Smooth muscle cell of the brain vasculature (primary cell): ENCODE results near the gene TMEM44.
A peak's percentile ranks its signal among the peaks of the same experiment; 100 is the strongest.

Experiments
- DNase-seq: peaks from one replicate; pipeline ENCODE4 v3.0.0-alpha.2; 2012; ENCODE audit warnings: low read depth, low spot score

Gene TMEM44

GRCh38 chr3:194633349-194634004, at the start of gene TMEM44:
TMEM44 (minus strand) TSS chr3:194633419; CDS start chr3:194633215, 204 bp downstream.
- no peak for DNase-seq

- peak; percentile 60 for DNase-seq
Measured at GRCh38 chr3:194682694-194683310, 49.6 kb upstream of the TMEM44 start.

DNA sequence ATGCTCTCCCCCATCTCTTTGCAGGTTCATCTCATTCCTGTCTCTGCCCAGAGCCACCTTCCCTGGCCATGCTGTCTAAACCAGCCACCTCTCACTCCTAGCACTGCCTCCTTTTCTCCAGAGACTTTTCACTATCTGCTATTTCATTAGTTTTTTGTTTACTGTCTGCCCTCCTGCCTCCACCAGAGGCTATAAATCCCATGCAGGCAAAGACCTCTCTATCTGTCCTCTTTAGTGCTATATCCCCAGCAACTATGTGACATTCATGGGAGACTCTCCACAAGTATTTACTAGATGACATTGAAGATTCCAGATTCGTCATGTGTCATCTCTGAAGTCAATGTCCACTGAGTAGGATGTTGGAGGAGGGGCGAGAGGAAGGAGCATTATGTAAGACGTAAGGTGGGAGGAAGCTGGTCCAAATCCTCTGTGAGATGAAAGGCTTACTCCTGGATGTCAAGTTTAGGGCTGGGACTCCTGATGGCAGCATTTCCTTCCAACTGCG, 49.0 kb upstream of the TMEM44 start:
- DNase-seq: no peak

DNA sequence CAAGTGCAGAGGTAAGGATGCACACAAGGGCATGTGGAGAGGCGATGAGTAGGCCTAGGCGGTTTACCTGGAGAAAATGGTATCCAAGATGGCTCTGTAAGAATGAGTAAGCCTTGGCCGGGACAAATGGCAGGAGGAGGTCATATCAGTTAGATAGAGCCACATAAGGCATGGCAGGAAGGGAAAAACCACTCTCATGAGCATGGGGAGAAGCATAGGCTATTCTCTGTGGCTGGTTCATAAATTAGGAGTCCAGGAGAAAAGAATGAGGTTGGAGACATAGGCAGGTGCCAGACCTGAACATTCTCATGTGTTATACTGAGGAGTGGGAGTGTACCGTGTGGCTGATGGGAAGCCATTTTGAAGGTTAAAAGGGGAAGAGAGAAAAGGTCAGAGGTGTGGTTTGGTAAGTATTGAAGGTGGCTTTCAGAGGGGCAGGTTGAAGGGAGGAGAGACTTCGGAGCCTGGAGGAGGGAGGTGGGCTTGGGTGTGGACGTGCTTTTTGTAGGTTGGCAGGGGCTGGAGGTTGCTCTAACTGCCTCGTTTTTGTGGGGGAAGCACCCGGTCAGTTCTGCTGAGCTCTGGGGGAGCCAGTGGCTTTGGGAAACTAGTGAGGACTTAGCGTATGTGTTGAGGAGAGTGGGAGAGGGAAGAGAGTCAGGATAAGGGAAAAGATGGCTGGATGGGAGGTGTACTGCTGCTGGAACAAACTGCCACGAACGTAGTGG, 47.8 kb upstream of the TMEM44 start:
- no peak for DNase-seq

GRCh38 chr3:194676471-194676870, 43.3 kb upstream of the TMEM44 start:
- no peak for DNase-seq

GRCh38 chr3:194675680-194676079, 42.5 kb upstream of the TMEM44 start:
- no peak for DNase-seq

GRCh38 chr3:194675081-194675640, 41.9 kb upstream of the TMEM44 start:
- DNase-seq: no peak

DNA sequence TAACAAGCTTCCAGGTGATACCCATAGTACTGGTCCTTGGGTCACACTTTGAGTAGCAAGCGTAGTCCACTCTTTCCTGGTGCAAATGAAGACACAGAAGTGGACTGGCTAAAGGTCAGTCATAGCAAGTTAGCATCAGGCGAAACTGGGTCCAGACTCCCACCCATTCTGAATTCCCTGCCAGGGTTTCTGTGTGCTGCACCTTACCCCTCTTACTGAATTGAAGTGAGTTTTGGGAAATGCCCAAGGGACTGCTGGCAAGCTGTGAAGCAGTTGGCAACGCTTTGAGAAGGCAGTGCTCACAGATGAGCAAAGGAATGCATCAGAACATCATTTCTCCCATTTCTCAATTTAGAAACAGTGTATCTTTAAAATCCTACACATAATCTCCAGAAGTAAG, 40.5 kb upstream of the TMEM44 start:
- DNase-seq: no peak

DNA sequence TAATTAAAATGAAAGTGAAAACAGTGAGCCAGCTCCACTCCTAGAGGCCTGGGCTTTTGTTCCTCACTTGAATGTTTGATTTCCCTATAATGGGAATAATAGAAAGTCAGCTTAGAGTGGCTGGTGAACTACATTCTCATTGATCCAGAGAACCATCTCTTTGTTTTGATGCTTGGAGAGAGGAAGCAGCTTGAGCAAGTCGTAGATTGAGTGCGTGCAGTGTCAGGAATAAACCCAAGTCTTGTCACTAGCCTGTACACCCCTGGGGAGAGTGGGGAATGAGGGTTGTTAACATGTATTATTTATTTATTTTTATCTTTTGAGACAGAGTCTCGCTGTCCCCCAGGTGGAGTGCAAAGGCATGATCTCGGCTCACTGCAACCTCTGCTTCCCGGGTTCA, 39.7 kb upstream of the TMEM44 start:
- no peak for DNase-seq

DNA sequence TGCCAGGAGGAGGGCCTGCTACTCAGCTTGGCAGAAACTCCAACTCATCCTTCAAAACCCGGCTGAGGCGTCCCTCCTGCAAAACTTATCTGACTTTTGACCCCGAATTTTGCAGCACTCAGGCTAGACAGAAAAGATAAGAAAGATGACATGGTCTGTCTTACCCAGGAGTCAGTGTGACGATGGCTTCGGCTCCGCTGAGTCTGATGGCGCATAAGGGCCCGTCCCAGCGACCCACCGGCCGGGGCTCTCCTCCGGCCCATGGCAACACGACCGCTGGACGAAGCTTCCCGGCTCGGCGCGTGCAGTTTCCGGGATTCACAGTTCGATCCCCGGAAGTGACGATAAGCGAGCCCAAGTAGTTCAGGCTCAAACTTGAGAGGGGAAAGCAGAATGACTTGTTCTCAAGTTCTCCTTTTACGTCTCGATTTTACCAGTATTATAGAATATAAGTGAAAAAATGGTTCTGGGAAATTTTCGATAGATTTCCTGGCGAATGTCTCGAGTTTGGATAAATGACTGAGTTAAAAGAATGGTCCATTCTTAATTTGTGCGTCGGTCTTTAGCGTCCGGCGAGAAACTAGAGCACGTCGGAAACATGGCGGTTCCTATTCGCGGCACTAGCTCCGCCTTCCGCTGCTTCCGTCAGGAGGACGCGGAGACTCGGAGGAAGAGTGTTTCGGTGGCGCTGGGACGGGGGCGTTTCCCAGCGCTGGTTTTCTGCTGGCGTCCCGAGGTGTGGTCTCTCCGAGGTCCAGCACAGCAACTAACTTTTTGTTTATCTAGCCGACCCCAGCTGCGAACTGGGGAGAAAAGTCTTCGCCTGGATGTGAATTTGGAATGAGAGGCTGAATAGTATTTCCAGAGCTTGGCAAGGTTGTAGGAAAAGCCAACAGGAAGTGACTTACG, 38.9 kb upstream of the TMEM44 start, which contains the start of gene LSG1:
TSS of gene LSG1 (minus strand) at position 292 of the 909 bp plus-strand sequence. CDS start at position 263, 29 bp downstream.
- DNase-seq: peak; percentile 87

DNA sequence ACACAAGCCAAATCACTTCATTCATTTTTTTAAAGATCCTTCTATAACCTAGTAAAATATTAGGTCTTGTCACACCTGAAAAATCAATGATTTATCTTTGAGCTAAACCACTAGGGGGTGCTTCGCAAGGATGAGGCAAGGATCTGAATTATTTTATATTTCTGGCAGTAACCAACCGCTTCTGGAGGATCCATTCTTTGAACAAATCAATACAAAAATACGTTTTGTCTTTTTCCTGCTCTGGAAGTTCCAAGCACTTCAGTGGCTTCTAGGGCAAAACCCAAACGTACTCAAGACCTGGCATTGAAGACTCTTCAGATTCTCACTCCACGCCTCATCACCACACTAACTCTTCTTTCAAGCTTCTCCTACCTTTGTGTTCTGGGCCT, 38.3 kb upstream of the TMEM44 start:
- no peak for DNase-seq

DNA sequence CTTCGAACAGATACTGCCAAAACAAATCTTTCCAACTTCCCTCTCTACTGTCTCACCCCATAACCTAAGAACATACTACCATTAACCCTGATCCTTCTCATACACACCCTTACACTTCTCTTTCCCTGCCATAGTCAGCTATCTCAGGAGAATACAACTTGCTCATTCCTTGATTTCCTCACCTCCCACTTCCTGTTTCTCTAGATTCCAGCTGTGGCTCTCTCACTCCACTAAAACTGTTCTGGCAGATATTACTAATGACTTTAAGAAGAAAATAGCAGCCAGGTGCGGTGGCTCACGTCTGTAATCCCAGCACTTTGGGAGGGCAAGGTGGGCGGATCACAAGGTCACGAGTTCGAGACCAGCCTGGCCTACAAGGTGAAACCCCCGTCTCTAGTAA, 34.1 kb upstream of the TMEM44 start:
- DNase-seq: no peak

DNA sequence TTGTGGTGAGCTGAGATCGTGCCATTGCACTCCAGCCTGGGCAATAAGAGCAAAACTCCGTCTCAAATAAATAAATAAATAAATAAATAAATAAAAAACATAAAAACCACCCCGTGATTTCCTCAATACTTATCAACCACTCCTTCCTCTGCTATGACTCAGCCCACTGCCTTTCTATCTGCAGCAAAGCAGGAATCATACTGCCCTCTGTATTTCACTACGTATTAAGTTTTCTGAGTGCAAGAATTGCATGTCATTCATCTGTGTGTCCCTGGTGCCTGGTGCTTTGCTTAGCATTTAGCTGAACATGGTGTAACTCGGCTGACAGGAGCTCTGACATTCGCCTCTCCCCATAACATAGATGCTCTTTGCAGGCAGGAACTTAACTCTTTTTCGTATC, 31.6 kb upstream of the TMEM44 start:
- no peak for DNase-seq

GRCh38 chr3:194661946-194662345, 28.7 kb upstream of the TMEM44 start:
- DNase-seq: no peak

- DNase-seq: no peak
Measured at GRCh38 chr3:194661374-194661773, 28.2 kb upstream of the TMEM44 start.

GRCh38 chr3:194659778-194660177, 26.6 kb upstream of the TMEM44 start:
- DNase-seq: no peak

- no peak for DNase-seq
Measured at GRCh38 chr3:194658477-194659242, 25.4 kb upstream of the TMEM44 start.

- no peak for DNase-seq
Measured at GRCh38 chr3:194657439-194657838, 24.2 kb upstream of the TMEM44 start.

GRCh38 chr3:194654443-194654842, 21.2 kb upstream of the TMEM44 start:
- no peak for DNase-seq

DNA sequence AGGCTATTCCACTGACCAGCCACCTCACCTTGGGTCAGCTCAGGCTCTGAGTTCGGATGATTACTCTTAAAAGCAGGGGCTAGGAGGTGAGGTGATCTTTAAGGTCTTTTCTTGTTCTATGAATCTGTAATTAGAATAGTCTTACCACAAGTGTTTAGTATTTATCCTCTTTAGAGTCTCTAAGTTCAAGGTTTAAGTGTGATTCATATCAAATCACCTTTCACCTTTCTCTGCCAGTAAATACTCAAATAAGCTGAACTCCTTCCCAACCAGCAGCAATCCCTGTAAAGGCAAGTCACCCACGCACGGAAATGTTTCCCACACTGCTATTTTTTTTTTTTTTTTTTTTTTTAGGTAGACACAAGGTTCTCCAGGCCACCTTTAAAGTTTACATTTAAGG, 14.5 kb upstream of the TMEM44 start:
- DNase-seq: no peak
